GM19452 (cell line): ENCODE results near the gene LILRA5.
"Not testable (repeated sequence)": the region's sequence is repeated elsewhere in the genome, so short reads cannot be mapped to it uniquely, and the experiment has no call there.

Experiments used
- ATAC-seq: cut with Tn5 transposase; IDR thresholded peaks from one replicate; pipeline ENCODE4 v1.9.1; 2021; ENCODE audit not compliant: unreplicated experiment

The LILRA5 gene

DNA sequence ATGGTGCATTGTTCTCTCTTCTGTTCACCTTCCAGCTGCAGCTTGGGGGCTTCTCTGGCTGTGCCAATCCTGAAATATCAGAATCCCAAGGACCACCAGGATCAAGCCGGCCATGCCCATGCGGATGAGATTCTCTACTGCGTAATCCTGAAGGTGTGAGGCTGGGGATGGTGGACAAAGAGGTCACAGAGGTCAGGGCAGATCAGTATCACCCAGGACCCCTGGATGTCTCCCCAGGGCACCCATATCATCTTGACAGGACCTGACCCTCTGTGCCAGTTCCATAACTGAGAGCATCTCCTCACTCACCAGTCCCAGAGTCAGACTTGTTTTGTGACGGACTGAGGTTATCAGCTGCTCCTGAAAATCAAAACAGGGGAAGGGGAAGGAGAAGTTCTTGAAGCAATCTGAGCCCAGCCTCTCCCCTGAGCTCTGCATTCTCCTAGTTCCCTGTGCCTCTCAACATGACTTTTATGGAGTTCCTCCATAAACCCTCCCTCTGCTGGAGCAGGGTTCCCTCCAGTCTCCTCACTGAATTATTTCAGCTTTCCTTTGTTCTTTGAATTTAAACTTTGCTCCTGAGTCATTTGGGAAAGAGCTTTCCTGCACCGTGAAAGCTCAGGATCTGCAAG lies 5.5 kb downstream of the LILRA5 start:
- no peak for ATAC-seq

DNA sequence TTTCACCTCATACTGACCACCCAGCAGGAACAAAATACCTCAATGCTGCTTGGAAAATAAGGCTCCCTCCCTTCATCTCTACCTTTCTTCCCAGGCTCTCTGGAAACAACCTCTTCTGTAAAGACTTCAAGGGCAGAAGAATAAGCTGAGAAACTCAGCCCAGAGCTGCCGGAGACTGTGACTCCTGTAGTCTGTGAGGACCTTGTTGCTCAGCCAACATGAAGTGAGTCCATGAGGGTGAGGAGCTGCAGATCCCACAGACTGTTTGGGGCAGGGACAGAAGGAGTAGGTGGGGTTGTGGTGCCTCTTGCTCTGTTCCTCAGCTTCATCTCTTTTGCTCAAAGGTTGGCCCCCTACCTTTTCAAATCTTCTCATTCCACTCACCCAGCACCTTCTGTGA lies 7.8 kb downstream of the LILRA5 start:
- ATAC-seq = no peak

DNA sequence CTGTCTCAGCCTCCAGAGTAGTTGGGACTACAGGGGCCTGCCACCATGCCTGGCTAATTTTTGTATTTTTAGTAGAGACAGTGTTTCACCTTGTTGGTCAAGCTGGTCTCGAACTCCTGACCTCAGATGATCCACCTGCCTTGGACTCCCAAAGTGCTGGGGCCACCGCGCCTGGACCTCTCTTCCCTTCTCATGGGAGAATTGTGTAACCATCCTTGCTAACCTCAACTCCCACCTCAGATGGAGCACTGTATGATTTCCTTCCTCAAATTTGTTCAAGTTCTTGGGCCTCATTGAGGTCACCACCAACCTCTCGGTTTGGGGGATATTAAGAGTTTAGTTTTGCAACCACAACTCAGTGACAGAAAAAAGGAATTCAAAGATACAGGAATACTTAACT lies 10.7 kb downstream of the LILRA5 start:
- no peak for ATAC-seq

DNA sequence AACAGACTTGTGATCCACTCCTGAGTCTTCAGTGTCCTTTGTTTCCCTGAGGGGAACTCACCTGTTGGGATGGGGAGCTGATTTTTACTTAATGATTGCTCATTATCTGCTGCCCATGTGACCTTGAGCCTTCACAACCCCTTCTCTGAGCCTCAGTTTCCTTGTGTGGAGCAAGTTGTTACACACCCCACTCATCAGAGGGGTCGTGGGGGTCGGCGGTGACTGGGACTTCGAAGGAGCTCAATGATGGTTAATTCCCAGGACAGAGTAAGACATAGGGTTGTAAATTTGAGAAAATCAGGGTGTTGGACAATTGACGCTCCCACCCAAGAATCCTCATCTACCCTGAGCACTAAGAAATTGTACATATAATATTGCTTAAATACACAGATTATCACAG lies 13.5 kb downstream of the LILRA5 start:
- ATAC-seq = no peak

DNA sequence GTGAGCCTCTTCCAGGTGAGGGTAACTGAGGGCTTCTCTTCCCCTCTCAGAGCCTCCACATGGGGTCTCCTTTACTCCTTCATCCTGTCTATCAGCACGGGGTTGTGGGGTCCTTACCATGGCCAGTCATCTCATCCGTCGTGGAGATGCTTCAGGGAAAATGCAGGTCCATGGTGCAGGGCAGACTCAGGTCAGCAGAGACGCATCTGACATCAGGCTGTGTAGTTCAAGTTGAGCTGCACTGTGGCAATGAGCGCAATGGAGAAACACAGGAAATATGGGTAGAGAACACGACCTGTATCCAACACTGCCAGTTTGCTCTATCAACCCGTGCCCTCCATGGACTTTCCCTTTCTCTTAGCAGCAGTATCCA lies 13.9 kb downstream of the LILRA5 start:
- ATAC-seq = no peak

DNA sequence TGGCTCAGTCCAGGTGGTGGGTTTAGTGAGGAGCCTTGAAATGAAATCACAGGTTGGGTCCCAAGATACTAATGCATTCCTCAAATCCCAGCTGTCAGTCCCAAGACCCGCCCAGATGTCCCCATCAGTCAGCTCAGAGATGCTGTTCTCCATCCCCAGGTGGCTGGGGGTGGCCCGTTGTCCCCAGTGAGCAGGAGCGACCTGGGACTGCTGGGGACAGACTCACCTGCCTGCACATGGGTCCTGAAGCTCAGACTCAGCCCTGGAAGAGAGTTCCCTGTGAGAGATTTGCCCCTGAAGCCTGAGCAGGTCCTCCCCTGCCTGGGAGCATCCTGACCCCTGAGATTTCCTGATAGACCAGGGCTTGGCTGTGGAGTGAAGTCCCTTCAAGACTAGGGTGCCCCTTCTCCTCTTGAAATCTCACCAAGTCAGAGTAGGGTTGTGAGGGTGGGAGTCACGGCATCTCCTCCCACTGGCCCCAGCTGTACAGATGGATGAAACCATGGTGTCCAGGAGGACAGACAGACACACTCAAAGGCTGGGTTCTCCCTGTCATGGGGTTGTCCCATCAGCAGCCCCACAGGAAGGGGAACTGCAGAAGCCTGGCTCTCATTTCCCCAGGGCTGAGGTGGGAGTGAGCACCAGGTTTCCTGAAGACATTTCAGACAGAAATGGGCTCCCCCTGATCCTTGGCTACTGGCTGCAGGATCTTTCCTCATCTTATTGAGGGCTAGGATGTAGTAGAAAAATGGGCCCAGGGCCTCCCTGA lies 14.4 kb downstream of the LILRA5 start:
- no peak for ATAC-seq

DNA sequence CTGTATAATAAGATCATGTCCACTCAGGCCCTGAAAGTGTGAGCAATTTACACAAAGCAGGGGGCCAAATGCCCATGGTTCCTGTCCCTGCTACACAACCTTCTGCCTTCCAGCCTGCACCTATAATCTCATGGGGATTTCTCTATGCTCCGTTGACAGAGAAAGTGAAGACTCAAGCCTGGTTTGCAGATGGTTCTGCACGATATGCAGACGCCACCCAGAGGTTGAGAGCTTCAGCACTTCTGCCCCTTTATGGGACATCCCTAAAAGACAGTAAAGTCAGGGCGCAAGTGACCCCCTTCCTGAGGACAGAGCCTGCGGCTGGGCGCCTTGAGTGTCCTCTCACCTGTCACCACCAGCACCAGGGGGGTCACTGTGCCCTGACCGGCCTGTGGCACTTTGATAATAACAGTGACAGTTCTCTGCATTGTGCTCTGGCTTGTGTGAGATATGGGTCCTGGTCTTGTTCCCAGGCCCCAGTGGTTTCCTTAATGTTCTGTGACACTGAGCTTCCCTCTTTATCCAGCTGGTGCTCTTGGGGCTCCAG lies 15.1 kb downstream of the LILRA5 start:
- no peak for ATAC-seq

DNA sequence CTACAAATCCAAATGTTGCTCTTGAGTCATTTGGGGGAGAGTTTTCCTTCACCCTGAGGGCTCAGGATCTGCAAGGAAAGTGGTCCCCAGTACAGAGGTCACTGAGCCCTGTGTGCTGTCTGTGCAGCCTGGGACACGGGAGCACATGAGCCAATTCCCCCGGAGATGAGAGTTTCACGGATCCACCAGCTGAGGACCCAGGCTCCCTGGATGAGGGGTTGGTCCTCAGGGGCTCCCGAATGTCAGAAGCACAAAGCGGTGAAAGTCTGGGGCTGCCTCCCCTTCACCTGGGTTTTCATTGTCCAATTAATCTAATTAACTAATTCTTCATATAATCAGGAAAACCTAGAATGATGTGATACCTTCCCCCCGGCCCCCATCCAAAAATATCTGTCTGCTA lies 18.4 kb downstream of the LILRA5 start:
- ATAC-seq = no peak

DNA sequence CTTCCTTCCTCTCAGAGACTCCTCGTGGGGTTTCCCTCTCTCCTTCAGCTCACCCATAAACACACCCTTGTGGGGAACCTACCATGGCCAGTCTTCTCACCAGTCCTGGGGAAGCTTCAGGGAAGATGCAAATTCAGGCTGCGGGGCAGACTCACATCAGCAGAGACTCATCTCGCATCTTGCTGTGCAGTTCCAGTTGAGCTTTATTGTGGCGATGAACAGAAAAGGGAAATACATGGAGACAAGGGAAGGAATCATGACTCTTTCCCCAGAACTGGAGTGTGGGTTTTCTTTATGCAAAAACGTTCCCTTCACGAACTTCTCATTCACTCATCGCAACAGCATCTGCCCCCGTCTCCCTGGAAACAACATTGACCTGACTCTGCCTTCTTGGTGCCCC lies 23.8 kb downstream of the LILRA5 start:
- ATAC-seq = not testable (repeated sequence)

DNA sequence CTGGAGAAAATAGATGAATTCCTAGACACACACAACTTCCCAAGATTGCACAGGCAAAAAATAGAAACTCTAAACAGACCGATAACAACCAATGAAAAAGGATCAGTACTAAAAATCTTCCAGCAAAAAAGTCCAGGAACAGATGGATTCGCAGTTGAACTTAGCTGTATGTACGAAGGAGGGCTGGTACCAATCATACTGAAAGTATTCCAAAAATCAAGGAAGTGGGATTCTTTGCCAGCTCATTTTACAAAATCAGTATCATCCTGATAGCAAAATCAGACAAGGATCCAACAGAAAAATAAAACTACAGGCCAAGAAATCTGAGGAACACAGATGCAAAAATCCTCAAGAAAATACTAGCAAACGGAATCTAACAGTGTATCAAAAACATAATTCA lies 25.5 kb downstream of the LILRA5 start:
- no peak for ATAC-seq

DNA sequence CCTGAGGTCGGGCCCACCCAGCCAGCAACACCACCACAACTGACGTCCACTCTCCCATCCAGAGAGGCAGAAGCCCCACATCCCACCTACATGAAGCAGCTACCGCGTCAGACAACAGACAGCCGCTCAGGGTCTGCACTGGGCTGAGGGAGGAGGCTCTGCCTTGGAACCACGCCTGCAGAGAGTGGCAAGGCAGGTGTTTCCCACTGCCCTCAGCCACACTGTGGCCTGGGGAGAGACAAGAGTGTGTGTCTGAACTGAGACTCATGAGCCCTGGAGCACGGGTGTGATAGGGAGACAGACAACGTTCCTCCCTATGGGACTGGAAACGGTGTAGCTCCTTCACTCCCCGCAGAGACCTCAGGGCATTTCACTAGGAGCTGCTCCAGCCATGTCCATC lies 26.7 kb downstream of the LILRA5 start:
- ATAC-seq = not testable (repeated sequence)

DNA sequence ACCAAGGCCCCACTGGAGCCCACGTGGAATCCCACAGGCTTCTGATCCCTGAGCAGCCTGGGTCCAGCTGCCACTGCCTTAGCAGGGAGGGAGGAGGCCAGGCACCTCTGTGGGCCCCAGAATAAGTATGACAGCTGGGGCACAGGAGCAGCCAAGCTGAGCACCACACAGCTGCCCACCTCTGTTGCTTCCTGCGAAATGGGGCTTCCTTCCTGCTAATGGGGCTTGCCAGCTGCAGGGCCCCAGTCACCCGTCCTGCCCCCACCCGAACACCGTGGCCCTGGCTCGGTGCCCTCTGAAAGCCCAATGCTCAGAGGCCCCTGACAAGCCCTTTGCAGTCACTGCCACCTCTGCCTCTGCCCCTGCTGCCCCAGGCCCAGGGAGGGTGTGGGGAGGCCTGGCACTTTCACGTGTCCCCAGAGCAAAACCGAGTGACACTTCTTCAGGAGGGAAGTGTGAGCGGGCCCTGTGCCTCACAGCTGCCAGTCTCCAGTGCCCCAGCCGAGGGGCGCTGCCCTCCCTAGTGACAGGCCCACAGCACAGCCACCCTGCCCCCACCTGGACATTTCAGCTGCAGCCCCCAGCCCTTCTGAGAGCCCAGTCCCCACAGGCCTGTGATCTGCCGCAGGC lies 27.4 kb downstream of the LILRA5 start:
- ATAC-seq = not testable (repeated sequence)

DNA sequence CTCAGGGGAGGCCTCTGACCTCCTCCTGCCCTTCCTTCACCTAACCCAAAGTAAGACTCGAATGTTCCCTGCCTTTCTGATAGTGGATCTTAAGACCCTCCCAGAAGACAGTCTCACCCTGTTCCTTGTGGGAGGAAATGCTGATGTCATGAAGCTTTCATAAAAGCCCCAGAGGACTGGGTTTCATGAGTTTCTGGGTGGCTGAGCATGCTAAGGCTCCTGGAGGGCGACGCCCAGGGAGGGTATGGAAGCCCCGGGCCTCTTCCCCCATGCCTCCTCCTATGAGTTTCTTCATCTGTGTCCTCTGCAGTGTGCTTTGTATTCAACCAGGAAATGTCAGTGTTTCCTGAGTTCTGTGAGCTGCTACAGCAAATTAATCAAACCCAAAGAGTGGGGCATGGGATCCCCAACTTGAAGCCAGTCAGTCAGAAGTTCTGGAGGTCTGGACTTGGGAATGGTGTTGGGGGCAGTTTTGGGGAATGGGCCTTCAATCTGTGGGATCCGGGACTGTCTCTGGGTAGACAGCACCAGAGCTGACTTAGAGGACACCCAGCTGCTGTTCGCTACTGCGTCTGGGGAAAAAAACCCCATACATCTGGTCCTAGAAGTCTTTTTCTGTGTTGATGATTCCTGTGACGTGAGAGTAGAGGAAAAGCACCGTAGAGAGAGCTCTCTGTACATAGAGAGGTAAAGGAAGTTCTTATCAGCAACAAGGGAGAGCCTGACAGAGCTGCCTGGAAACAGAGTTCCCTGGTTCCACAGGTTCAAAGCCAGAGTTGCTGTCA lies 30.1 kb downstream of the LILRA5 start:
- ATAC-seq = no peak

DNA sequence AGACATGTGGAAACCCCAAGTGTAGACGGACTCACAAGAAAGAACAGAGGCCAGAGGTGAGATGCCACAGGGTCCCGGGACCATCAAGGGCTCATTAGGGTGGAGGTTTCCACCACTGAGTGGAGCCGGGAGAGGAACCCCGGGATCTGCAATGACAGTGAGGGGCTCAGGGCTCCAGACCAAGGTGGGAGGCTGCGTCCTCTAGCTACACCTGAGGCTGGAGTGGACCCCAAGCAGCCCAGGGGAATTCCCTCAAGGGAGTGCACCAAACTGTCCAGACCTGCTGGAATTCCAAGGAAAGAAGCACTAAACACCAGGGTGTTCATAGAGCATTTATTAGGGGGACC lies 31.3 kb downstream of the LILRA5 start:
- ATAC-seq = not testable (repeated sequence)

DNA sequence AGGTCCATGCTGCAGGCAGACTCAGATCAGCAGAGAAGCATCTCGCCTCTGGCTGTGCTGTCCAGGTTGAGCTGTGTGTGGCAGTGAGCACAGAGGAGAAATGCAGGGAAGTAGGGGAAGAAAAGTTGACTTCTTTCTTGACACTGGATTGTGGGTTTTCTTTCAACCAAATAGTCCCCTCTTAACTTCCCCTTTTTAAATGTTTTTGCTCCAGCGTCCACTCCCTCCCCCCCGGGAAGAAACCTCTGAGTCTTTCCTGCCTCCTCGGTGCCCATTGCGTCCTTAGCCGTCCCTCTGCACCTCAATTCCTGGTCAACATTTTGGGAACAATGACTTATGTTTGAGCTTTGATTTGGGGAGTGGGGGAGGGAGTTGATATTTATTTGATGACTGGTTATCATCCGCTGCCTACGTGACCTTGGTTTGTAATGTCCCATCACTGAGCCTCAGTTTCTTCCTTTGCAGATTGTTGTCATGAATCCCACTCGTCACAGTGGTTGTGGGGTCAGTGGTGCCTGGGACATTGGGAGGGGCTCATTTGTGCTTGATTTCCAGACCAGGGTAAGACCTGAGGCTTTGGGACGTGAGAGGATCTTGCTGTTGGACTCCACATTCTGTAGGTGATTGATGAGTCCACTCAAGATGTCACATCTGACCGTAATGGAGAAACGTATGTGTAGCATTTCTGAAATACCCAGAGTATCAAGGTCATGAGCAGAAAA lies 31.8 kb downstream of the LILRA5 start, which contains the start of gene LILRB2:
LILRB2 (minus strand) TSS at position 104 of the 722 bp plus-strand sequence. CDS start 614 bp downstream, outside the sequence.
- ATAC-seq = no peak

DNA sequence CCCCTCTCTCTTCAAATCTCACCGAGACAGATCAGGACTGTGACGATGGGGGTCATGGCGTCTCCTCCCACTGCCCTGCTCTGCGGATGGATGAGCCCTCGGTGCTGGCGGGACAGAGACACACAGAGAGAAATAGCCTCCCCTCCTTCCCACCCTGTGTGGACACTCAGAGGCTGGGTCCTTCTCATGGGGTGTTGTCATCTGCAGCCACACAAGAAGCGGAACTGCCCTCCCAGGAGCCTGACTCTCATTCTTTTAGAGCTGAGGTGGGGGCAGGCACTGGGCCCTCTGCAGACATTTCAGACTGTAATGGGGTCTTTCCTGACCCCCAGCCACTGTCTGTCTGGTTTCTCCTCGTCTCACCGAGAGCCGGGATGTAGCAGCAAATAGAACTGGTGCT lies 32.5 kb downstream of the LILRA5 start:
- ATAC-seq = not testable (repeated sequence)

DNA sequence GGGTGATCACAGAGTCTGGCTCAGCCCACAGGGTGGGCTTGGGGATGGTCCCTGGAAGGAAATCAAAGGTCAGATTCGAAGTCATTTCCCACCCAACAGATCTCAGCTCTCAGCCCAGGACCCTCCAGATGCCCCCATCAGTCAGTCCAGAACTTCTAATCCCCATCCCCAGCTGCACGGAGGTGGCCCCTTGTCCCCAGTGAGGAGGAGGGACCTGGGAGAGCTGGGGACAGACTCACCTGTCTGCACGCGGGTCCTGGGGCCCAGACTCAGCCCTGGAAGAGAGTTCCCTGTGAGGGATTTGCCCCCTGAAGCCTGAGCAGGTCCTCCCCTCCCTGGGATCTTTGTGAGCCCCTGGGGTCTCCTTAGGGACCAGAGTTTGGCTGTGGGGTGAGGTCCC lies 32.9 kb downstream of the LILRA5 start:
- ATAC-seq = not testable (repeated sequence)

DNA sequence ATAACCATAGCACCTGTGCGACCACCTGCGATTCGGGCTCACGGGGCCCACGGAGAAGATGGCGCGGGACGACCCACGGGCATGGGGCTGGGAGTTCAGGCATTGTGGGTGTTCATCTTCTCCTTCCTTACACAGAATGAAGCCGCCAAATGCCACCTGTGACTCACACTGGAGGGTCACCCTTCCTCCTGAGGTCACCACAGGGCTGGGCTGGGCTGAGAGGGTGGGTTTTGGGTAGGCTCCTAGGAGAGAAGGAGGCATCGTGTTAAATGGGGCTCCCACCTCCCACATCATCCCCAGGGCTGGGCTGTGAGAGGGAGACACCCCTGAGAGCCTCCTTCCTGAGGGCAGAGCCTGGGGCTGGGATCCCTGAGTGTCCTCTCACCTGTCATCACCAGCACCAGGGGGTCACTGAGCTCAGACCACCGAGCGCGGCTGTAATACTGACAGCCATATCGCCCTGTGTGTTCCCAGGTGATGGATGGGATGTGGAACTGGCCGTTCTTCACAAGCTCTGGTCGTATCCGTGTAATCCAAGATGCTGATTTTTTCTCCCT lies 33.5 kb downstream of the LILRA5 start:
- no peak for ATAC-seq

DNA sequence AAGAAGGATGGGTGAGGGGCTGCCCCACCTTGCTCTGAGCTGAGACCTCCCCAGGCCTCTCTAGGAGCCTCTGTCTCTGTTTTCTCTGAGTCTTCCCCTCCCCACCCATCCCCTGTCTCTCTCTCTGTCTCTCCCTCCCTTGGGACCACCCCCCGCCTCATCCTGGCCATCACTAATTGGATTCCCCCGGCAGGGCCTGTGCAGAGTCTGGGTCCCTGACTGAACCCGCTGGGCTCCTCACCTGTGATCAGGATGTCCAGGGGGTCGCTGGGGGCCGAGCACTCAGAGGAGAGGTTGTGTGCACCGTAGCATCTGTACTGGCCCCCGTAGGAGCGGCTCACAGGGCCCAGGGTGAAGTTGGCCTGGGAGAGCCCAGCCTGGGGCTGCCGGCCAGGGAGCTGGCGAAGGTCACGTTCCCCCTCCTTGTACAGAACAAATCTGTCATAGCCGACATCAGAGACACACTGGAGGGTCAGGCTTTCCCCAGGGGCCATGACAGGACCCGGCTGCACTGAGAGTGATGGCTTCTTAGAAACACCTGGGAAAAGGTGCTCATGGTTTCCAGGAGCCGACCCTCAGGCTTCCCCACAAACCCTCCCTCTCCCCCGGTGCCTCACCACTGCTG lies 34.3 kb downstream of the LILRA5 start:
- ATAC-seq = not testable (repeated sequence)

DNA sequence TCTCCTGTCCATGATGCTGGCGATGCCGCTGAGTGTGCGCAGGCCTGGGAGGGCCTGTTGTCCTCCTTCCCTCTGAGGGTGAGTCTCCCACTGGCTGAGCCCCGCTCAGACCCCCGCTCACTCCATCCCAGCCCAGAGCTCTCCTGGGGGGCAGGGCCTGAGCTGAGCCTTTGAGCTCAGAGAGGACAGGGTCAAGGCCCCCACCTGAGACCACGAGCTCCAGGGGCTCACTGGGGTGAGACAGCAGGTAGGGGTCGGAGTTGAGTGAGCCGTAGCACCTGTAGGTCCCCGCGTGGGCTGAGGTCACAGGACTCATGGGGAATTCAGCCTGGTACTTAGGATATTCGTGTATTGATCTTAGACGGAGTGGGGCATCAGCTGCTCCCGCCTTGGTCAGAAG lies 34.9 kb downstream of the LILRA5 start:
- not testable (repeated sequence) for ATAC-seq
